ENCODE measurements around the gene CCDC97. TPM values are rescaled to one million over a fixed set of nuclear protein-coding genes. Genes with fewer than 3 reads are reported as not detected.
A peak's percentile ranks its signal among the peaks of the same experiment; 100 is the strongest.

CCDC97 gene
- total RNA-seq, 4 donors from 2014 or later: 13.4 to 30.0 (median 18.5) TPM

DNA sequence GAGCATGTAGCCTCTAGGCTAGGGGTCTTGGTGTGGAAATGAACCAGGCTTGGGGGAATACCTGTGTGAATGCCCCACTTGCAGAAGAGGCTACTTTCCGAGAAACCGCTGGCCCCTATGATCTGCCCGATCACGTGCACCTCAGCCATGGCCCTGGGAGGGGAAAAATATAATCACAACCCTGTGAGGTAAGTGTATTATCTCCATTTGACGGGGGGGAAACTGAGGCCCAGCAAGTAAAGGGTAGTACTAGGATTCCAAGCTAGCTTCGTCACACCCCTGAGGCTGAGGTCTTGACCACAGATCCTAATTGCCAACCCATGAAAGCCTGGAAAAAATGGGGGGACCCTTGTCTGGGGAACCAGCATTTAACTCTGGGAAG is 53.4 kb downstream of the CCDC97 start:
- Histone ChIP-seq H3K27me3 (no peaks in the 10 kb centered on the region), H3K9me3 (no peaks in the 10 kb centered on the region), H3K4me3 (peak overlapping the region; percentile 76), H3K4me1 (peaks cover 29% of the 10 kb centered on the region), H3K36me3 (no peaks in the 10 kb centered on the region), H3K27ac (peak overlapping the region; percentile 99)
- no peak for TF ChIP-seq POLR2A (IDR thresholded peaks at IDR 0.05)
- no peak for TF ChIP-seq EP300 (IDR thresholded peaks at IDR 0.05)
- TF ChIP-seq, protein P1, sequence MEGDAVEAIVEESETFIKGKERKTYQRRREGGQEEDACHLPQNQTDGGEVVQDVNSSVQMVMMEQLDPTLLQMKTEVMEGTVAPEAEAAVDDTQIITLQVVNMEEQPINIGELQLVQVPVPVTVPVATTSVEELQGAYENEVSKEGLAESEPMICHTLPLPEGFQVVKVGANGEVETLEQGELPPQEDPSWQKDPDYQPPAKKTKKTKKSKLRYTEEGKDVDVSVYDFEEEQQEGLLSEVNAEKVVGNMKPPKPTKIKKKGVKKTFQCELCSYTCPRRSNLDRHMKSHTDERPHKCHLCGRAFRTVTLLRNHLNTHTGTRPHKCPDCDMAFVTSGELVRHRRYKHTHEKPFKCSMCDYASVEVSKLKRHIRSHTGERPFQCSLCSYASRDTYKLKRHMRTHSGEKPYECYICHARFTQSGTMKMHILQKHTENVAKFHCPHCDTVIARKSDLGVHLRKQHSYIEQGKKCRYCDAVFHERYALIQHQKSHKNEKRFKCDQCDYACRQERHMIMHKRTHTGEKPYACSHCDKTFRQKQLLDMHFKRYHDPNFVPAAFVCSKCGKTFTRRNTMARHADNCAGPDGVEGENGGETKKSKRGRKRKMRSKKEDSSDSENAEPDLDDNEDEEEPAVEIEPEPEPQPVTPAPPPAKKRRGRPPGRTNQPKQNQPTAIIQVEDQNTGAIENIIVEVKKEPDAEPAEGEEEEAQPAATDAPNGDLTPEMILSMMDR (IDR thresholded peaks at IDR 0.05): no peak
- TF ChIP-seq POLR2AphosphoS5 (IDR thresholded peaks at IDR 0.05): no peak
- 49% methylated on average over 6 of the region's 6 CpGs for WGBS
- DNase-seq (ENCODE audit: low spot score in 2 of 2): no peak

DNA sequence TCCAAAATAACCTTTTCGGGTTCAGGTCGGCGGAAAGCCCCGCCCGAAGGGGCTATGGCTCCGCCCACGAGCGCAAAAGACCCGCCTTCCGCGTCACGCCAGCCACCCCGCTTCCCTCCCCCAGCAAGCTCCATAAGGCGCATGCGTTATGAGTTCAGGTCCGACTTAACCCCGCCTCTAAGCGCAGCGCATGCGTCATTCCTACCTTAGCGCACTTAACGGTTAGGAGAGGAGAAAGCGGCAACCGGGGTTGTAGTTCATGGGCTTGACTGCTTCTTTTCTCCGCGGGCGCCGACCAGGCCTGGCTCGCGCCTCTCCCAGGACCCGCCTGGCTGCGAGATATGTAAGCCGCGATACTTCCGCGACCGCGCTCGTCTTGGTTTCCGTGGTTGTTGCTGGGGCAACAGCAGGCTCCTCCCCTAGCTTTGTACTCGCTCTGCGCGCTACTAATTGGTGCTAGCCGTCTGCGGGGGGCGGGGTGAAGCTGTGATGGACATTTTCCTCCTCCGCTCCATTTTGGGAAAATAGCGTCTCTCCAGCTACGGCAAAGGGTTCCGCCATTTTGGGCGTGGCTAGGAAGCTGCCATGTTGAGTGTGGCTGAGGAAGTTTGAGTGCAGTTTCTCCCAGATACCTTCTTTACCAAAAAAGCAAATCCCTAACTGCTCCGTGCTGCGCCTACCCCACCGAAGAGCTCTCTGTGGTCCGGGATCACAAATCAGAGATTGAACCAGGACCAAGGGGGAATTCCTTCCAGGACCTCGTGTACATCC is 54.0 kb downstream of the CCDC97 start, which contains the start of gene B9D2:
Gene B9D2, minus strand, starts transcription at position 397 of the 771 bp plus-strand sequence. CDS start 630 bp downstream, outside the sequence.
- DNase-seq (ENCODE audit: low spot score in 2 of 2): peak; percentile 99
- H3K36me3 ChIP-seq: no peaks in the 10 kb centered on the region
- TF ChIP-seq POLR2A (IDR thresholded peaks at IDR 0.05): peak; percentile 18 to 44
- TF ChIP-seq, protein P1 (IDR thresholded peaks at IDR 0.05): no peak
- TF ChIP-seq POLR2AphosphoS5 (IDR thresholded peaks at IDR 0.05): peak in 2 of 3 donors; percentile 71 to 78
- no peak for TF ChIP-seq EP300 (IDR thresholded peaks at IDR 0.05)
- WGBS: under 1% methylated on average over 34 of the region's 56 CpGs
- H3K9me3 ChIP-seq: no peaks in the 10 kb centered on the region
- no peaks in the 10 kb centered on the region for H3K27me3 ChIP-seq
- H3K4me1 ChIP-seq: peaks cover 31% of the 10 kb centered on the region
- peak within 1 kb of the TSS; percentile 76 for H3K4me3 ChIP-seq
- H3K27ac ChIP-seq: peak within 1 kb of the TSS; percentile 99

DNA sequence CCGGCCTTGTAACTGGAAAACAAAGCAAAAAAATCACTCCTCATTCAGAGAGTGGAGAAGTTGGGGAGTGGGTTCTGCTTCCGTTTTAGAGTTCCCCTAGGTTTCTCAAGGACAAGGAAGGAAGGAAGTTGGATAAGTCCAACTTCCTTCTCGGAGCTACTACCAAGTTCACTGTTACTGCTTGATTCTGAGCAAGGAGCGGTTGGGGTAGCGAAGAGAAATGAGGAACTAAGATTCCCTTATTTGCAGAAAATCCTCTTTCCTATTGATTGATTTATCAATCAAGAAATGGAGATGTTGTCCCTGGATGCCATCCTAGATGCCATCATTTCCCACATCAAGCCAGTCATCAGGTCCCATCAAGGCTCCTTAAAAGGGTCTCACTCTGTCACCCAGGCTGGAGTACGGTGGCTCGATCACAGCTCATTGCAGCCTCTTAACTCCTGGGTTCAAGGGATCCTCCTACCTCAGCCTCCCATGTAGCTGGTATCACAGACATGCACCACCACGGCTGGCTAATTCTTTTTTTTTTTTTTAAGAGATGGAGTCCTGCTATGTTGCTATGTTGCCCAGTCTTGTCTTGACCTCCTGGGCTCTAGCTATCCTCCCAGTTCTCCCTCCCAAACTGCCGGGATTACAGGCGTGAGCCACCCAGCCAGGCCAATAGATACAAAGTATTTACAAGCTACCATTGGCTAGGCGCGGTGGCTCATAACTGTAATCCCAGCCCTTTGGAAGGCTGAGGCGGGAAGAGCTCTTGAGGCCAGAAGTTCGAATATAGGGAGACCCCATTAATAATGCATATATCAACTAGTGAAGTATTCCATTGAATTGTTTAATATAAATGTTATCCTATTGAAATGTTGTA is 54.8 kb downstream of the CCDC97 start:
- TF ChIP-seq EP300 (IDR thresholded peaks at IDR 0.05) (no peak), POLR2A (IDR thresholded peaks at IDR 0.05) (no peak), POLR2AphosphoS5 (IDR thresholded peaks at IDR 0.05) (no peak)
- TF ChIP-seq, protein P1 (IDR thresholded peaks at IDR 0.05): no peak
- H3K4me3 ChIP-seq: peak overlapping the region; percentile 76
- H3K9me3 ChIP-seq: no peaks in the 10 kb centered on the region
- H3K4me1 ChIP-seq: peaks cover 31% of the 10 kb centered on the region
- no peak for DNase-seq (ENCODE audit: low spot score in 2 of 2)
- WGBS: 71% methylated on average over 14 of the region's 14 CpGs
- peak overlapping the region; percentile 99 for H3K27ac ChIP-seq
- H3K36me3 ChIP-seq: no peaks in the 10 kb centered on the region
- H3K27me3 ChIP-seq: no peaks in the 10 kb centered on the region

DNA sequence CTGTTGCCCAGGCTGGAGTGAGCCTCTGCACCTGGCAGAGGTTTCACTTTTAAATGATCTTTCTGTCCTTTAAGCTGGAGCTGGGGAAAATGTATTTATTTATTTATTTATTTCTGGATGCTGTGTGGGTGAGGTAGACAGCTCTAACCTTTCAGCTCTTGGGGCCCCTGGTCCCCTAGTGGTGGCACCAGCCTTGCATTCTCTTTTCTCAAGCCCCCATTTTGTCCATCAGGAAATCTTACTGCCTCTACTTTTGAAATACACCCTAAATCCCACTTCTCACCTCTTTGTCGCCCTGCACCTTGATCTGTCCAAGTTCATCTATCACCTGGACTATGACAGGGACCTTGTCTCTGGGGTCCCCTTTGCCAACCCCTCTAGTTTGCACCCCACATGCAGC is 56.1 kb downstream of the CCDC97 start:
- WGBS: 96% methylated on average over 1 of the region's 1 CpG
- Histone ChIP-seq H3K4me1 (peaks cover 31% of the 10 kb centered on the region), H3K27ac (no peak overlapping the region), H3K9me3 (no peaks in the 10 kb centered on the region), H3K36me3 (no peaks in the 10 kb centered on the region), H3K27me3 (no peaks in the 10 kb centered on the region), H3K4me3 (no peak overlapping the region)
- DNase-seq (ENCODE audit: low spot score in 2 of 2): no peak
- TF ChIP-seq, protein P1 (IDR thresholded peaks at IDR 0.05): no peak
- TF ChIP-seq POLR2AphosphoS5 (IDR thresholded peaks at IDR 0.05): no peak
- TF ChIP-seq EP300 (IDR thresholded peaks at IDR 0.05): no peak
- TF ChIP-seq POLR2A (IDR thresholded peaks at IDR 0.05): no peak

Data from suprapubic skin (tissue), 4 donors.